H1 (cell line): ENCODE results near the gene DFFB. TPM values are rescaled to one million over a fixed set of nuclear protein-coding genes. Genes with fewer than 3 reads are reported as not detected.

ENCODE experiments used
- CTBP2 ChIP-seq: IDR thresholded peaks from 2 replicates; pipeline ENCODE4 v1.7.0; 2011; ENCODE audit warnings: borderline replicate concordance, mild to moderate bottlenecking, moderate library complexity, mixed read lengths, low read length; ENCODE audit not compliant: insufficient read depth, insufficient read length
- EZH2 ChIP-seq: fragments of 200-600 bp; sonication (generic); IDR thresholded peaks from 2 replicates; pipeline ENCODE4 v1.7.1; 2012; ENCODE audit warnings: low read depth, mild to moderate bottlenecking, moderate library complexity, low read length, inconsistent platforms; ENCODE audit not compliant: severe bottlenecking
- KDM4A ChIP-seq: IDR thresholded peaks from one replicate; pipeline ENCODE4 v1.7.1; 2012; ENCODE audit warnings: low read depth, mild to moderate bottlenecking, moderate library complexity, low read length, inconsistent platforms; ENCODE audit not compliant: severe bottlenecking
- RNF2 ChIP-seq: fragments of 200-900, 300-1000 bp; sonication (generic); IDR thresholded peaks from 2 replicates; pipeline ENCODE4 v1.7.1; 2016; ENCODE audit warnings: borderline replicate concordance, low read depth, mild to moderate bottlenecking, antibody characterized with exemption, low read length; ENCODE audit not compliant: poor library complexity, severe bottlenecking; ENCODE audit errors: missing control alignments
- SUZ12 ChIP-seq: fragments of 200-600 bp; sonication (generic); IDR thresholded peaks from 2 replicates; pipeline ENCODE4 v1.6.1; 2012; ENCODE audit warnings: mild to moderate bottlenecking, inconsistent platforms, low read length, moderate library complexity, mixed read lengths
- polyA plus RNA-seq, 7 experiments: library from polyadenylated mRNA; depleted of rRNA in 3 of 7; stranded (reverse) in 5 of 7; unstranded in 2 of 7; fragments of >200 nt in 5 of 7; fragments of 200-250 nt in 2 of 7; gene quantifications; 1 replicate in 5 of 7; 2 replicates in 1 of 7; 4 replicates in 1 of 7; pipeline versions ENCODE4 v1.2.1 to v1.2.3, GENCODE V29; 2011 to 2013; ENCODE audit warnings: missing spikeins in 2 of 7, mixed read lengths in 2 of 7
- total RNA-seq: library from RNA; stranded (reverse); fragmentation: NEBNext Ultra II Directional; extraction: Animal tissue kit (Norgen Biotek cat#: 25700); gene quantifications from 2 replicates; pipeline ENCODE4 v1.2.1, GENCODE V29; 2021
- TF ChIP-seq, protein P1 (sequence below): fragments of 300-600 bp; sonication (generic); IDR thresholded peaks from 2 replicates; pipeline ENCODE4 v1.7.1; 2012; ENCODE audit warnings: low read length, moderate library complexity, mild to moderate bottlenecking, inconsistent platforms; ENCODE audit not compliant: insufficient replicate concordance

DFFB gene
- total and polyA plus RNA-seq, 2 of the 8 experiments (the other 6 are each of a cell fraction or from before 2014, with no cell fraction given): 8.6 to 11.9 TPM

DNA sequence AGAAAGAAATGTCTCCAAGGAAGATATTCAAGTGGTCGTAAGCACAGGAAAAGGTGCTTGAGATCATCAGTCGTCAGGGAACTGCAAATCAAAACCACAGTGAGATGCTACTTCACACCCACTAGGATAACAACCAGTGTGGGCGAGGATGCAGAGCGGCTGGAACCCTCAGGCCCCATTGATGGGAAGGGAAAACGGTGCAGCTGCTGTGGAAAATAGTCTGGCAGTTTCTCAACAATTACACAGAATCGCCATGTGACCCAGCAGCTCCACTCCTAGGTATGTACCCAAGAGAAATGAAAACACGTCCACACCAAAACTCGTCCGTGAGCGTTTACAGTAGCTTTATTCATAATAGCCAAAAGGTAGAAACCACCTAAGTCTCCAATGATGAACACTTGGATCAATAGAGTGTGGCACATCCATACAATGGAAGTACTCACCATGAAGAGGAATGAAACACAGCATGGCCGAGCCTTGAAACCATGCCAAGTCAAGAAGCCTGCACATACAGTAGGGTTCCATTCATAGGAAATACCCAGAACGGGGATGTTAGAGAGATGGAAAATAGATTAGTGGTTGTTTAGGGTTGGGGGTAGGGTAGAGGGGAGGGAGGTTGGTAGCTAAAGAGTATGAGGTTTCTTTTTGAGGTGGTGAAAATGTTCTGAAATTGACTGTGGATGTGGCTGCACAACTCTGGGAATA is 6.1 kb downstream of the DFFB start (continued):
- TF ChIP-seq, protein P1, sequence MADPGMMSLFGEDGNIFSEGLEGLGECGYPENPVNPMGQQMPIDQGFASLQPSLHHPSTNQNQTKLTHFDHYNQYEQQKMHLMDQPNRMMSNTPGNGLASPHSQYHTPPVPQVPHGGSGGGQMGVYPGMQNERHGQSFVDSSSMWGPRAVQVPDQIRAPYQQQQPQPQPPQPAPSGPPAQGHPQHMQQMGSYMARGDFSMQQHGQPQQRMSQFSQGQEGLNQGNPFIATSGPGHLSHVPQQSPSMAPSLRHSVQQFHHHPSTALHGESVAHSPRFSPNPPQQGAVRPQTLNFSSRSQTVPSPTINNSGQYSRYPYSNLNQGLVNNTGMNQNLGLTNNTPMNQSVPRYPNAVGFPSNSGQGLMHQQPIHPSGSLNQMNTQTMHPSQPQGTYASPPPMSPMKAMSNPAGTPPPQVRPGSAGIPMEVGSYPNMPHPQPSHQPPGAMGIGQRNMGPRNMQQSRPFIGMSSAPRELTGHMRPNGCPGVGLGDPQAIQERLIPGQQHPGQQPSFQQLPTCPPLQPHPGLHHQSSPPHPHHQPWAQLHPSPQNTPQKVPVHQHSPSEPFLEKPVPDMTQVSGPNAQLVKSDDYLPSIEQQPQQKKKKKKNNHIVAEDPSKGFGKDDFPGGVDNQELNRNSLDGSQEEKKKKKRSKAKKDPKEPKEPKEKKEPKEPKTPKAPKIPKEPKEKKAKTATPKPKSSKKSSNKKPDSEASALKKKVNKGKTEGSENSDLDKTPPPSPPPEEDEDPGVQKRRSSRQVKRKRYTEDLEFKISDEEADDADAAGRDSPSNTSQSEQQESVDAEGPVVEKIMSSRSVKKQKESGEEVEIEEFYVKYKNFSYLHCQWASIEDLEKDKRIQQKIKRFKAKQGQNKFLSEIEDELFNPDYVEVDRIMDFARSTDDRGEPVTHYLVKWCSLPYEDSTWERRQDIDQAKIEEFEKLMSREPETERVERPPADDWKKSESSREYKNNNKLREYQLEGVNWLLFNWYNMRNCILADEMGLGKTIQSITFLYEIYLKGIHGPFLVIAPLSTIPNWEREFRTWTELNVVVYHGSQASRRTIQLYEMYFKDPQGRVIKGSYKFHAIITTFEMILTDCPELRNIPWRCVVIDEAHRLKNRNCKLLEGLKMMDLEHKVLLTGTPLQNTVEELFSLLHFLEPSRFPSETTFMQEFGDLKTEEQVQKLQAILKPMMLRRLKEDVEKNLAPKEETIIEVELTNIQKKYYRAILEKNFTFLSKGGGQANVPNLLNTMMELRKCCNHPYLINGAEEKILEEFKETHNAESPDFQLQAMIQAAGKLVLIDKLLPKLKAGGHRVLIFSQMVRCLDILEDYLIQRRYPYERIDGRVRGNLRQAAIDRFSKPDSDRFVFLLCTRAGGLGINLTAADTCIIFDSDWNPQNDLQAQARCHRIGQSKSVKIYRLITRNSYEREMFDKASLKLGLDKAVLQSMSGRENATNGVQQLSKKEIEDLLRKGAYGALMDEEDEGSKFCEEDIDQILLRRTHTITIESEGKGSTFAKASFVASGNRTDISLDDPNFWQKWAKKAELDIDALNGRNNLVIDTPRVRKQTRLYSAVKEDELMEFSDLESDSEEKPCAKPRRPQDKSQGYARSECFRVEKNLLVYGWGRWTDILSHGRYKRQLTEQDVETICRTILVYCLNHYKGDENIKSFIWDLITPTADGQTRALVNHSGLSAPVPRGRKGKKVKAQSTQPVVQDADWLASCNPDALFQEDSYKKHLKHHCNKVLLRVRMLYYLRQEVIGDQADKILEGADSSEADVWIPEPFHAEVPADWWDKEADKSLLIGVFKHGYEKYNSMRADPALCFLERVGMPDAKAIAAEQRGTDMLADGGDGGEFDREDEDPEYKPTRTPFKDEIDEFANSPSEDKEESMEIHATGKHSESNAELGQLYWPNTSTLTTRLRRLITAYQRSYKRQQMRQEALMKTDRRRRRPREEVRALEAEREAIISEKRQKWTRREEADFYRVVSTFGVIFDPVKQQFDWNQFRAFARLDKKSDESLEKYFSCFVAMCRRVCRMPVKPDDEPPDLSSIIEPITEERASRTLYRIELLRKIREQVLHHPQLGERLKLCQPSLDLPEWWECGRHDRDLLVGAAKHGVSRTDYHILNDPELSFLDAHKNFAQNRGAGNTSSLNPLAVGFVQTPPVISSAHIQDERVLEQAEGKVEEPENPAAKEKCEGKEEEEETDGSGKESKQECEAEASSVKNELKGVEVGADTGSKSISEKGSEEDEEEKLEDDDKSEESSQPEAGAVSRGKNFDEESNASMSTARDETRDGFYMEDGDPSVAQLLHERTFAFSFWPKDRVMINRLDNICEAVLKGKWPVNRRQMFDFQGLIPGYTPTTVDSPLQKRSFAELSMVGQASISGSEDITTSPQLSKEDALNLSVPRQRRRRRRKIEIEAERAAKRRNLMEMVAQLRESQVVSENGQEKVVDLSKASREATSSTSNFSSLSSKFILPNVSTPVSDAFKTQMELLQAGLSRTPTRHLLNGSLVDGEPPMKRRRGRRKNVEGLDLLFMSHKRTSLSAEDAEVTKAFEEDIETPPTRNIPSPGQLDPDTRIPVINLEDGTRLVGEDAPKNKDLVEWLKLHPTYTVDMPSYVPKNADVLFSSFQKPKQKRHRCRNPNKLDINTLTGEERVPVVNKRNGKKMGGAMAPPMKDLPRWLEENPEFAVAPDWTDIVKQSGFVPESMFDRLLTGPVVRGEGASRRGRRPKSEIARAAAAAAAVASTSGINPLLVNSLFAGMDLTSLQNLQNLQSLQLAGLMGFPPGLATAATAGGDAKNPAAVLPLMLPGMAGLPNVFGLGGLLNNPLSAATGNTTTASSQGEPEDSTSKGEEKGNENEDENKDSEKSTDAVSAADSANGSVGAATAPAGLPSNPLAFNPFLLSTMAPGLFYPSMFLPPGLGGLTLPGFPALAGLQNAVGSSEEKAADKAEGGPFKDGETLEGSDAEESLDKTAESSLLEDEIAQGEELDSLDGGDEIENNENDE: no peak
- TF ChIP-seq SUZ12 (no peak), CTBP2 (no peak), KDM4A (no peak), RNF2 (no peak), EZH2 (no peak)
